Nephron progenitor cell (in vitro differentiated cells): ENCODE results near the gene RAP1GAP2.
A peak's percentile ranks its signal among the peaks of the same experiment; 100 is the strongest.

ENCODE experiments used
- DNase-seq: peaks from one replicate; pipeline ENCODE4 v3.0.0; 2021
- H3K27ac Mint-ChIP-seq: 2 replicates; pipeline ENCODE4 v1.8.0; 2021; ENCODE audit warnings: mild to moderate bottlenecking, moderate library complexity, mixed read lengths
- H3K27me3 Mint-ChIP-seq: 2 replicates; pipeline ENCODE4 v1.8.0; 2021; ENCODE audit warnings: mild to moderate bottlenecking, low read depth, mixed read lengths; ENCODE audit not compliant: poor library complexity
- H3K36me3 Mint-ChIP-seq: 2 replicates; pipeline ENCODE4 v1.8.0; 2021; ENCODE audit warnings: low read depth, mixed read lengths
- H3K4me1 Mint-ChIP-seq: 2 replicates; pipeline ENCODE4 v1.8.0; 2021; ENCODE audit warnings: mixed read lengths
- H3K4me3 Mint-ChIP-seq: 2 replicates; pipeline ENCODE4 v1.8.0; 2021; ENCODE audit warnings: mild to moderate bottlenecking, moderate library complexity, mixed read lengths
- H3K9me3 Mint-ChIP-seq: 2 replicates; pipeline ENCODE4 v1.8.0; 2021; ENCODE audit warnings: mild to moderate bottlenecking, moderate library complexity, mixed read lengths
- TF ChIP-seq, protein P1 (sequence below): fragments of 200-600 bp; sonication (generic); IDR thresholded peaks from 2 replicates; pipeline ENCODE4 v1.5.0; 2021; ENCODE audit warnings: antibody characterized with exemption

RAP1GAP2 gene

DNA sequence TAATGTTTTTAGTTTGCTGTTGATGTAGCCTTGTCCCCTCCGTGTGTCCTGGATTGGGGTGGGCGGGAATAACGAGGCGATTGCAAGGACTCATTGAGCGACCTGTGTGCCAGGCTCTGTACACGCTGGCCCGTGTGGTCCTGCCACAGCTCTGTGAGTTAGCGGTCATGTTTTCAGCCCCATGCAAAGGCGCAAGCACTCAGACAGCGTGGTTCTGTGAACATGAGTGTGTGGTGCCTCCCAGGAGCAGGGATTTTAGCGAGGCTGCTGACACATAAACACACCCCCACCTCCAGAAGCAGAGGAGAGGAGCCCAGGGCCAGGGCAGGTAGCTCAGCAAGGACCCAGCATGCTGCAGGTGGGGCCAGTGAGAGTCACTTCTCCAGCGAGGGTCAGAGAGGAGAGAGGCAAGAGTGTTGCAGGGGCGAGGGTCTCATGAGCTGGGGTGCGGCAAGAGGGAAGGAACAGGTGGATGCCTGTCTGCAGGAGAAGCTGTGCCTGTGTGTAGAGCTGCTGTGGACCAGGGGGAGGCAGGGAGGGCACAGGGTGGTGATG is 151.8 kb downstream of the RAP1GAP2 start:
- Mint-ChIP-seq H3K4me1 (peaks cover 8% of the 10 kb centered on the region), H3K9me3 (no peaks in the 10 kb centered on the region), H3K36me3 (no peaks in the 10 kb centered on the region), H3K27me3 (peaks cover 17% of the 10 kb centered on the region), H3K4me3 (no peak overlapping the region), H3K27ac (peak overlapping the region; percentile 30)
- TF ChIP-seq, protein P1, sequence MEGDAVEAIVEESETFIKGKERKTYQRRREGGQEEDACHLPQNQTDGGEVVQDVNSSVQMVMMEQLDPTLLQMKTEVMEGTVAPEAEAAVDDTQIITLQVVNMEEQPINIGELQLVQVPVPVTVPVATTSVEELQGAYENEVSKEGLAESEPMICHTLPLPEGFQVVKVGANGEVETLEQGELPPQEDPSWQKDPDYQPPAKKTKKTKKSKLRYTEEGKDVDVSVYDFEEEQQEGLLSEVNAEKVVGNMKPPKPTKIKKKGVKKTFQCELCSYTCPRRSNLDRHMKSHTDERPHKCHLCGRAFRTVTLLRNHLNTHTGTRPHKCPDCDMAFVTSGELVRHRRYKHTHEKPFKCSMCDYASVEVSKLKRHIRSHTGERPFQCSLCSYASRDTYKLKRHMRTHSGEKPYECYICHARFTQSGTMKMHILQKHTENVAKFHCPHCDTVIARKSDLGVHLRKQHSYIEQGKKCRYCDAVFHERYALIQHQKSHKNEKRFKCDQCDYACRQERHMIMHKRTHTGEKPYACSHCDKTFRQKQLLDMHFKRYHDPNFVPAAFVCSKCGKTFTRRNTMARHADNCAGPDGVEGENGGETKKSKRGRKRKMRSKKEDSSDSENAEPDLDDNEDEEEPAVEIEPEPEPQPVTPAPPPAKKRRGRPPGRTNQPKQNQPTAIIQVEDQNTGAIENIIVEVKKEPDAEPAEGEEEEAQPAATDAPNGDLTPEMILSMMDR = no peak
- no peak for DNase-seq

DNA sequence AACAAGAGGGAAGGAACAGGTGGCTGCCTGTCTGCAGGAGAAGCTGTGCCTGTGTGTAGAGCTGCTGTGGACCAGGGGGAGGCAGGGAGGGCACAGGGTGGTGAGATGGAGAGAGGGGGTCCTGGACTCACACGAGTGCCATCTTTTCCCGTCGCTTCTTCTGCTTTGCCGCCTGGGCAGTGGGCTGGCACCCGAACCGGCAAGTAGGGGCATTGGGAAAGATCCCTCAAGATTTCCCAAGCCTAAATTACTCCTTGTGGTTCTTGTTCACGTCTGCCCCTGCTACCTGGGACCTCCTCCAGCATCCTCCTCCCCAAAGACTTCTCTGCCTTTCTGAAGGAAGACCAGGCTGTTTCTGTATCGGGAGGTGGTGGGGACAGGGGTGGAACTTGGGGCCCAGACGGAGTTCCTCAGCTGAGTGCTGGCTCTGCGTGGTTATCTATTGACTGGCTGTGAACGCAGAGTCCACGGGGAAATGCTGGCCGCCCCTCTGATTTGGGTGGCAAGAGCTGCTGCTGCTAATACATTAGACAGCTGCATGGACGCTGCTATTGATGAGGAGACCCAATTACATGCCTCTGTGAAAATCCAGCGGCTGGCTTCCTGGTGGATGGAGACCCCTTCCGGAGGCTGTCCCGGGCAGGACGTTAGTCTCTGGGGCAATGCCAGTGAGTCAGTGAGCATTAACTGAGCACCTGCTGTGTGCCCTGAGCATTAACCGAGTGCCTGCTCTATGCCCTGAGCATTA is 152.7 kb downstream of the RAP1GAP2 start:
- peaks cover 14% of the 10 kb centered on the region for H3K27me3 Mint-ChIP-seq
- TF ChIP-seq, protein P1 = no peak
- DNase-seq = no peak
- peaks cover 8% of the 10 kb centered on the region for H3K4me1 Mint-ChIP-seq
- no peaks in the 10 kb centered on the region for H3K36me3 Mint-ChIP-seq
- H3K4me3 Mint-ChIP-seq = no peak overlapping the region
- H3K9me3 Mint-ChIP-seq = no peaks in the 10 kb centered on the region
- no peak overlapping the region for H3K27ac Mint-ChIP-seq

DNA sequence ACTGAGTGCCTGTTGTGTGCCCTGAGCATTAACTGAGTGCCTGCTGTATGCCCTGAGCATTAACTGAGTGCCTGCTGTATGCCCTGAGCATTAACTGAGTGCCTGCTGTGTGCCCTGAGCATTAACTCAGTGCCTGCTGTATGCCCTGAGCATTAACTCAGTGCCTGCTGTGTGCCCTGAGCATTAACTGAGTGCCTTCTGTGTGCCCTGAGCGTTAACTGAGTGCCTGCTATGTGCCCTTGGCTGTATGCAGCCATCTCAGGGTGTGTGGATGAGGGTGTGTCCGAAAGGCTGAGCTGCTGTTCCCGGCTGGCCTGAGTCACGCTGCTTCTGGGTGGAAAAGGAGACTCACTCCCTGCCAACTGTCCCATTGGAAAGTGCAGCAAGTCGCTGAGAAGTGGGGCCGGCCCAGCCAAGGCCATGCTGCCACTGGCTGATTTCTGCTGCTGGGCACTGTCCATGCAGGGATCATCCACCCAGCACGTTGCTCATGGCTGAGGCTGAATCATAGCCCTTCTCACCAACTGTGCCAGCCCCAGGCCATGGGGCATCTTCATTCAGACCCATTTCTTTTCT is 153.3 kb downstream of the RAP1GAP2 start:
- no peak for DNase-seq
- H3K9me3 Mint-ChIP-seq = no peaks in the 10 kb centered on the region
- no peak overlapping the region for H3K4me3 Mint-ChIP-seq
- TF ChIP-seq, protein P1 = no peak
- H3K27me3 Mint-ChIP-seq = peaks cover 14% of the 10 kb centered on the region
- H3K27ac Mint-ChIP-seq = no peak overlapping the region
- H3K36me3 Mint-ChIP-seq = no peaks in the 10 kb centered on the region
- H3K4me1 Mint-ChIP-seq = peaks cover 8% of the 10 kb centered on the region

DNA sequence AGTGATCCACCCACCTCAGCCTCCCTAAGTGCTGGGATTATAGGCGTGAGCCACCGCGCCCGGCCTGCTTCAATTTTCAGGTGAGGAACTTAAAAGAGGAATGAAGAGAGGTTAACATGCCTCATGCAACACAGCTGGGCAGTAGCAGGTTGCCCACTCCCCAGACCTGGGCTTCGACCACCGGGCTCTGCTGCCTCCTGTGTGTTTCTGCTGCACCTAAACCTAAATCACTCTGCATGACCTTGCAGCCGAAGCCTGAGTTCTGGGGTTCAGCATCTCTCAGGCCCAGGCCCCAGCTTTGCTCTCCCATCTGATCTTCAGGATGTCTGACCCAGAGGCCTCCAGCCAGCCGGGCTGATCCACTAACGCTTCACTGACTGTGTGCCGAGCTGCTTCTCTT is 154.6 kb downstream of the RAP1GAP2 start:
- H3K27ac Mint-ChIP-seq = no peak overlapping the region
- H3K4me3 Mint-ChIP-seq = no peak overlapping the region
- TF ChIP-seq, protein P1 = no peak

DNA sequence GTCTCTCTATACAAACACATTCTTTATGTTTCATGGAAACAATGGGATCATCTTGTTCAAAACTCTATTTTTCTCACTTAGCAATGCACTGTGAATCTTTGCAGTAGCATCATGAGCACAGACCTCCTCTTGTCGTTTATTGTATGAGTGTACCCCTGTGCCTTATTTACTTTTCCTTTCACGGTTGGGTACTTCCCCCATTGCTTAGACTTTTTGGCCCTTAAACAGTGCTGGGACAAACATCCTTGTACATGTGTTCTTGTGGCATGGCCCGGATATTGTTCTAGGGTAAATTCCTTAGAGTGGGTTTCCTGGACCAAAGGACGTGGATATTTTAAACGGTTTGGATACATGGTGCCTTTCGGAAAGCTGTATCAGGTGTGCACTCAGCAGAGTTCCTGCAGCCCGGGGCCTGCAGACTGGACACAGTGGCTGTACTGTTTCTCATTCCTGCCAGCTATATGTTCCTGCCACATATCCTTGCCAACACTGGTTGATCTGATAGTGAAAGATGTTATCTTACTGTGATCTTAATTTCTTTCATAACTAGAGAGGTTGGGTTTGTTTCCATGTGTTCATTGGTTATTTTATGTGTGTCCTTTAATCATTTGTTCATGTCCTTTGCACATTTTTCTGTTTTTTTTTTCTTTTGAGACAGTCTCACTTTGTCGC is 156.1 kb downstream of the RAP1GAP2 start:
- Mint-ChIP-seq H3K4me3 (no peak overlapping the region), H3K36me3 (no peaks in the 10 kb centered on the region), H3K27me3 (peaks cover 20% of the 10 kb centered on the region), H3K9me3 (no peaks in the 10 kb centered on the region), H3K4me1 (peaks cover 8% of the 10 kb centered on the region), H3K27ac (peak overlapping the region; percentile 41)
- no peak for DNase-seq
- TF ChIP-seq, protein P1 = no peak

More for the DNA sequence above, 154.6 kb downstream of the RAP1GAP2 start:
- Mint-ChIP-seq H3K36me3 (no peaks in the 10 kb centered on the region), H3K9me3 (no peaks in the 10 kb centered on the region), H3K4me1 (peaks cover 8% of the 10 kb centered on the region), H3K27me3 (peaks cover 18% of the 10 kb centered on the region)
- DNase-seq = no peak
